COLO668 (cell line): ENCODE measurements around the gene HS3ST6.
"Not testable (repeated sequence)": the region's sequence is repeated elsewhere in the genome, so short reads cannot be mapped to it uniquely, and the experiment has no call there.

Experiments used
- DNase-seq: peaks from one replicate; lab custom pipeline; 2025; ENCODE audit not compliant: unreplicated experiment; lab: John Stamatoyannopoulos, UW

Gene HS3ST6

DNA sequence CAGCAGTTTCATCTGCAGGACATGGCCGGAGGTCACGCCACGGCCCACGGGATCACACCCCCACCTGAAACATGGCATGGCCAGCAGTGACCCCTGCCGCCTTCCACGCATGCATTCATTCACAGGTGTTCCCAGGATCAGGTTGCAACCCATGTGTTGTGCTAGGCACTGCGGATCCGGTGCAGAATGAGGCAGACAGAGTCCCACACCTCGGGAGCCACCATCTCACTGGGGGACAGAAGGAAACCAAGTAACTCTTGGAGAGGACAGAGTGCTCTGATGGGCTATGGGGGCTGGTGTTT, 29.1 kb upstream of the HS3ST6 start:
- DNase-seq = no peak

DNA sequence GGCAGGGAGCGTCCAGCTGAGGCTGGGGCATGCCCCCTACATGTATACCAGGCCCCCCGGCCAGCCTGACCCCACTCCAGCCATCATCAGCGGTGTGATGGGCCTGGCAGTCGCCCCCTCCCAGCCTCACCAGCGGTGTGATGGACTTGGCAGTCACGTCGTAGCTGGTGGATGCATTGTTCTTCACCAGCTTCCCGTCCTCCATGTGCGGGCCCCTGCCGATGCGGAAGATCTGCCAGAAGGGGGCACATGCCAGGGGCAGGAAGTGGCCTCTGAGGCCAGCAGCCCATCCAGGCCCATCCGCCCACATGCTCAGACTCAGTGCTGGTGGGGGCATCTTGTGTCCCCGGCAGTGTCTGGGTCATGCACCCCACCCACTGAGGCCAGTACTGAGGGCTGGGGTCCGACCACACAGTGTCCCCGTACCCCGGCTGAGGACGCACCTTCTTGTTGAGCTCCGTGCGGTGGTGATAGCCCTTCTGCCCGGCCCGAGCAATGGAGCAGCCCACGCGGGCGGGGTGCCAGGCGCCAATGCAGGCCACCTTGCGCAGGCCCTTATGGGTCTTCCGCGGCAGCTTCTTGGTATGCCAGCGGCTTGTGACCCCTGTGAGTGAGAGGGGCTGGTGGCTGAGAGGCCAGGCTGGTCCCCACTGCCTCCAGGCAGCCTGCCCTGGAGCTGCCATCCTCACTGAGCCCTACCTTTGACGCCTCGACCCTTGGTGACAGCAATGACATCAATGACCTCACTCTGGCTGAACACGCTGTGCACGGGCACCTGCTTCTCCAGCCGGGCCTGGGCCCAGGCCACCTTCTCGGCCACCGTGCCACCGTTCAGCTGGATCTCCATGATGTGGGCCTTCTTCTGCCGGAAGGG, 28.5 kb upstream of the HS3ST6 start:
- no peak for DNase-seq

DNA sequence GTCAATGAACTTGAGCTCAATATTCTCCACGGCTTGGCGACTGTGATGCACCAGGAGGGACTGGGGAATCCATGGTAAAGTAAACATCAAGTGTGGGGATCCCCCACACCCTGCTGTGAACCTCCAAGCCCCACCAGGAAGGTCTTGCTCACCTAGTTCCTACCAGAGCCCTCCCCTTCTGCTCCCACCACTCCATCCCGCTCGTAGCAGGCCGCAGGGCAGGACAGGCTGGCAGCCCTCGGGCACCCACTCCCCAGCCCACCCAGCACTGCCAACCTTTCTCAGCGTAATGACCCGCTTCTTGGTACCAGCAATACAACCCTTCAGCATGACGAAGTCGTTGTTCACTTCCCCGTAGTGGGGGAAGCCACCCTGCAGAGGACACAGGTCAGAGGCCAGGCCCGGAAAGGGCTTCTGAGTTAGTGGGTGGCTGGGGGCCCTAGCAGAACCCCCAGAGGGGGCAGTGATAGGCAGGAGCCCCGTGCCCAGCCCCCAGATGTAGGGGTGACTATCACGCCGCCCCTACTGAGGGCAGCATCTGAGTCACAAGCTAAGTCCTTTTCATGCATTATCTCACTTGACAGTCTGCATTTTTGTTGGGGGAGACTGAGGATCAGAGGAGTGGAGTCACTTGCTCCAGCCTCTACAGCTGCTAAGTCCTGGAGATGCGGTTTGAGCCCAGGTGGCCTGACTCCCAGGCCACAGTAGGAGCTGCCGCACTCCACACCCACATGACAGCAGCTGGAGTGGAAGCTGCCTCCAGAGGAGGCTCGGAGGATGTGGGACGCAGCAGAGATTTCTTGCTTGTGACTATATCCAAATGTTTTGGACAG, 27.6 kb upstream of the HS3ST6 start:
- DNase-seq = no peak

- no peak for DNase-seq
Measured at GRCh38 chr16:1944612-1945199, 26.5 kb upstream of the HS3ST6 start.

GRCh38 chr16:1942810-1943726, 24.9 kb upstream of the HS3ST6 start, which contains the start of gene MSRB1:
MSRB1 (minus strand) TSS chr16:1943199; CDS start chr16:1943156, 43 bp downstream.
- peak; percentile 100 for DNase-seq

DNA sequence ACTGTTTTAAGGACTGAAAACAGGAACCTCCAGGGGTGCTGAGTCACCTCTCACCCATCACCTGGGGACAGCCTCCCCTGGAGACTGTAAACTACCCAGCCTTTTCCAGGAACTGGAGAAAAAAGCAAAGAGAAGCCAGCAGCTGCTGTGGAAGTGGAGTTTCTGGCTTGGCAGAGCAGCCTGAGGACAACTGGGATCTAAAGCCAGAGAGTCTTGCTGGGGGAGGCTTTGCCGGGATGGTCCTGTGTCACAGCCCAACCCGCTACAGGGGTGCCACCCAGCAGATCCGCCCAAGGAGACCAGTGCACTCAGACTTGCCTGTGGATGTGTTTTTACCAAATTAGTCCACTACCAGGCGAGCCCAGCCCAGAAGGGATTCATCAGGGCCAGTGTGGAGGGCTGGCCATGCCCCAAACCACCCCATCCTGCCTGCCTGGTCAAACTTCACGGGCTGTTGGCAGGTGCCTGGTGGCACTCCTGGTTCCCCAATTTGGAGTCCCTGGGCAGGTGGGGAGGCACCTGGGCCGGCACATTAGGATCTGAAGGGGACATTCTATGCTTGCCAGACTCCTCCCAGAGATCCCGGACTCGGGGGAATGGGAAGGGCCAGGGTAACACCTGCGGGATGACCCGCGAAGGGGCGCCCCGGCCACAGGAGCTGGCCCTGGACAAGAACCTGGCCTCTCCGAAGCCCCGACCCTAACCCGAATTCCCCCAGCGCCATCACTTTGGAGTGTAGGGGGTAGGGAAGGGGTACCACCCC, 24.0 kb upstream of the HS3ST6 start:
- DNase-seq = peak; percentile 48

GRCh38 chr16:1941162-1942046, 23.2 kb upstream of the HS3ST6 start:
- DNase-seq = peak; percentile 87

DNA sequence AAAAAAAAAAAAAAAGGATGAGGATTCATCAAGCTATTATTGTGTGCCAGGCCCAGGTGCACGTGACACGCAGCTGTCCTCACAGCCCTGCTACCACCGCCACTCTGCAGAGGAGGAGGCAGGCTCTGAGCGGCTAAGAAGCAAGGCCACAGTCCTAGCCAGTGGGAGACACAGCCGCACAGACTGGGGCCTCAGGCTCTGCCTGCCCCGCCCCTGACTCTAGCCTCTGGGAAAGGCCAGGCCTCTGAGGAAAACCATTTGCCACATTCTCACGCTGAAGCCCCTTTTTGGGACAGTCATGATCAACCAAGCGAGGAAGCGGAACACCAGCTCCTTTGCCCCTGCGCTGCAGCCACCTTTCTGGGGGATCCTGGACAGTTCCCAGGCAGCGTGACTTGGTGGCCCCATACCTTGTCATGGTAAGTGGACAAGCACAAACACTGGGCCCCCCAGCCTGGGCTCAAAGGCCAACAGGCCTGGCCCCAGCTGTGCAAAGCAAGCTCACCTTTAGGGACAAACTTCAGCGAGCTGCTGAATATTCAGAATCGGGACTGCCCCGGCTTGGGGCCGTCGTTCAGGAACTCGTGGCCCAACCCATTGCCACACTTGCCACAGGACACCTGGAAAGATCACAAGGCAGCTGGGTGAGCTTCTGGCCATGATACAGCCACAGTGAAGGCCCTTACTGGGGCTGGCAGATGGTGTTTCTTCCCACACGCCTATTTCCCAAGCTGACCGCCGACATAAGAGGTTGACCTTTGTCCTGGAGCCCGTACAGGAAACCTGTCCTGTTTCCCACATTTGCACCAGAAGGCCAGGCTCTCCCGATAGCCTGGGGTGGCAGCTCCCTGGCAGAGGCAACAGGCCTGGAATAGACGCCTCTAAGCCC, 22.3 kb upstream of the HS3ST6 start:
- peak; percentile 77 for DNase-seq

DNA sequence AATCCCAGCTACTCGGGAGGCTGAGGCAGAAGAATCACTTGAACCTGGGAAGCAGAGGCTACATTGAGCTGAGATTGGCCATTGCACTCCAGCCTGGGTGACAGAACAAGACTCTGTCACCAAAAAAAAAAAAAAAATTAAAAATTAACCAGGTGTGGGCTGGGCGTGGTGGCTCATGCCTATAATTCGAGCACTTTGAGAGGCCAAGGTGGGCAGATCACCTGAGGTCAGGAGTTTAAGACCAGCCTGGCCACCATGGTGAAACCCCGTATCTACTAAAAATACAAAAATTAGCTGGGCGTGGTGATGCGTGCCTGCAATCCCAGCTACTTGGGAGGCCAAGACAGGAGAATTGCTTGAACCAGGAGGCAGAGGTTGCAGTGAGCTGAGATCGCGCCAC, 21.6 kb upstream of the HS3ST6 start:
- DNase-seq = not testable (repeated sequence)

DNA sequence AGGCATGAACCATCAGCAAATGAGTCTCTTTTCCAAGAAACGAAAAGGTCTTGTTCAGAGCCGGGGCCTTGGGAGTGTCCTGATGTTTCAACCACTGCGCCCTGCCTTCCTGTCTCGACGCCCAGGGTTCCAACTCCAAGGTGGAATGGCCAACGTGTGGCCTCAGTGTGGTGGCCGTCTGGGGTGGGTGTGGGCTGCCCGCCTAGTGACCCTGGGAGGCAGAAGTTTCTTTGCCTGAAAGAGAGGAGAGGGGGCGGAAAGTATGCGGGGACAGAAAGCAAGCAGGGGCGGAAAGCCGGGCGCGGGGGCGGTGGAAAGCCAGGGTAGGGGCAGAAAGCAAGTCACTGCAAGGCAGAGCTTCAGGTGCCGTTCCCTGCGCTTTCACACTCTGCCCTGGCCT, 20.7 kb upstream of the HS3ST6 start:
- no peak for DNase-seq

DNA sequence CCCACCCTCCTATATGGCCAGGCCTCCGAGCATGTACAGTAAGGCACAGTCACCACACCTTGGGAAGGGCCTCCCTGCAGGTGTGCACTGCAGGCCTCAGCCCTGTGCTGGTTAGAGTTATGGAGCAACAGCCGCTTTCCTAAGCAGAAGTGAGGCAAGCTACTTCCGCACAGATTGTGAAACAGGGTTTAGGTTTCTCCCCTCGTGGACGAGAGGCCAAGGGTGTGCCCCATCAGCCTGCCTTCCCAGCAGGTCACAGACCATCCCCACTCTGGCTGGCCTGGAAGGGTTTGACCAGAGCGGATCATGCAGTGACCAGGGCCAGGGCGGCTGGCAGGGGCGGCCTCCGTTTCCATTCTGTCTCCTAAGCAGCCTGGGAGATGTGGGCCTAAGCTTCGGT, 20.1 kb upstream of the HS3ST6 start:
- no peak for DNase-seq

DNA sequence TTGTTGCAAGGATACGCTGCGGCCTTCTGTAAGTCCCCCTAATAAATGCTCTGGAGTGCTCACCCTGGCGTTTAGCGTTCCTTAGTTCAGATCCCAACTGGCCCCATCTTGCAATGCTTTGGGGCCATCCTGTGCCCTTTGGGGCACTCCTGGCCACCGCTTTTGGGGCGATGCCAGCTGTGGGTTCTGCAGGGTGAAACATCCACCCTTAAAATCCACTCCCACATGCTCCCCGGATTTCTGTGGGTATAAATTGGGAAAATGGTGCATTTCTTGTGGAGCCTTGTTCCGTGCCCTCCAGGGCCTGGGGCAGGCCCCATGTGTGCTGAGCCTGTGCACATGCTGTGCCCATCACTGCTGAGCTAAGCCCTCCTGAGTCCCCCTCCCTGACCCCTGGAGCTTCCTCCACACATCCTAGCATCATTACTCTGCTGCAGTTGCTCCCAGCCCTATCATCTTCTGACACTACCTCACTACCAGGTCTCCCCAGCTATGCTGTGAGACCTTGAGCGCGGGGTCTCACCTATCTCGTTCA, 18.8 kb upstream of the HS3ST6 start:
- DNase-seq = no peak

- no peak for DNase-seq
Measured at GRCh38 chr16:1933097-1933661, 15.0 kb upstream of the HS3ST6 start.

DNA sequence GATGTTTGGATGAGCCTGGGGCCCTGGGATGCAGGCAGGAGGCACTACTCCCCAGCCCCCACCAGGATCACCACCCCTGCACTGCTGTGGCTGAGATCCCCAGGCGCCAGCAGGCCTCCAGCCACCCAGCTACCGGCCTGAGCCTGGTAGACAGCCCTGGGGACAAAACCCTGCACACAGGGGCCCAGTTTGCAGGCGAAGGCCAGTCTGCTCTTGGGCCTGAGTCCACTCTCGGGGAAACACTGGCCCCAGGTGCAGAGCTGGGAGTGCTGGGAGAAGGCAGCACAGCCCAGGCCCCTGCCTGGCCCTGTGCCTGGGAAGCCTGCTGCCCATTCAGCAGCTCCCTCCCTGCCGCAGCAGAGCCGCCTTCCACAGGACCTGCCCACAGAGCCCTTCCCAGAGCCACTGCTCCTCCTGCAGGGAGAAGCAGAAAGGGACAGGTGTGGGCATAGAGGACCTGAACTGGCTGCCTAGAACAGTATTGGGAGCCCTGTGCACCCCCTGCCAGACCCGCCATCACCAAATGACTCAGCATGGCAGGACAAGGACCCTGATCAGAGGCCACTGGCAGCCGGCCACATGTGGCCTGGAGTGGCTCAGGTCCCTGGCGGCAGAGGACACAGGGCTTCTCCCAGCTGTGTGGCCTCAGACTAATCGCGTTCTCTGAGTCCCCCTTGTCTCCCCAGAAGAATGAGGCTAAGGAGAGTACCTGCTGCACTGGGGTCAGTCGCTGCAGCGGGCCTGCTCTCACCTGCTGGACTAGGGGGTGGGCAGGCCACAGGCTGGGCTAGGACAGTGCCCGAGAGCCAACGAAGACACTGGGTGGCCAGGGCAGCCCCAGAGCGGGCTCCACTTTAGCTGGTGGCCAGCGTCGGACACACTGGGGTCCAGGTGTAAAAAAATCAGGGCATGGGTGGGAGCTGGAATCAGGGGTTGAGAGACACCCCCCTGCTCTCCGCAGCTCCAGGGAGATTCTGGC, 14.1 kb upstream of the HS3ST6 start:
- DNase-seq = peak; percentile 70

GRCh38 chr16:1930338-1930720, 12.1 kb upstream of the HS3ST6 start:
- DNase-seq = no peak

GRCh38 chr16:1929578-1930337, 11.5 kb upstream of the HS3ST6 start:
- peak; percentile 91 for DNase-seq
